Measurements from ENCODE around the gene ABHD17C.

GRCh38 chr15:80776420-80777045, 81.4 kb downstream of the ABHD17C start:
- TF ChIP-seq CTCF (IDR thresholded peaks at IDR 0.05) (peak; percentile 82 to 91 (median 85)), POLR2A (IDR thresholded peaks at IDR 0.05) (no peak)

All from transverse colon (tissue), 3 donors.